CD8-positive, alpha-beta memory T cell (primary cell): ENCODE results near the gene ATP11B. TPM values are rescaled to one million over a fixed set of nuclear protein-coding genes. Genes with fewer than 3 reads are reported as not detected.

Experiments
- CTCF ChIA-PET: fragments of 350-600 bp; sonication (Branson Sonifier 250); formaldehyde crosslinking; loops from one replicate; lab custom pipeline; 2021; ENCODE audit warnings: antibody characterized with exemption; lab: Charles Lee
- POLR2A ChIA-PET: fragments of 350-600 bp; sonication (Branson Sonifier 250); formaldehyde crosslinking; loops from one replicate; lab custom pipeline; 2021; ENCODE audit warnings: antibody characterized with exemption; lab: Charles Lee
- DNase-seq, 5 donors: peaks; one replicate each; pipeline versions ENCODE4 v3.0.0 to v3.0.0-alpha.2; 2020 to 2022; ENCODE audit warnings: mixed read lengths in 1 of 5
- H3K27ac ChIP-seq: one replicate; pipeline ENCODE4 v1.7.0; 2013; ENCODE audit warnings: low read depth, mild to moderate bottlenecking, low read length, moderate library complexity
- H3K27me3 ChIP-seq: 2 replicates; pipeline ENCODE4 v1.7.0; 2013; ENCODE audit warnings: low read length, mild to moderate bottlenecking; ENCODE audit not compliant: insufficient read depth, poor library complexity, severe bottlenecking
- H3K36me3 ChIP-seq: 2 replicates; pipeline ENCODE4 v1.7.0; 2013; ENCODE audit warnings: mild to moderate bottlenecking, low read length, moderate library complexity; ENCODE audit not compliant: insufficient read depth
- H3K4me1 ChIP-seq: 2 replicates; pipeline ENCODE4 v1.7.0; 2013; ENCODE audit warnings: mild to moderate bottlenecking, low read length, moderate library complexity; ENCODE audit not compliant: insufficient read depth
- H3K4me3 ChIP-seq: 2 replicates; pipeline ENCODE4 v1.7.0; 2013; ENCODE audit warnings: mild to moderate bottlenecking, low read length
- H3K9me3 ChIP-seq: 2 replicates; pipeline ENCODE4 v1.7.0; 2013; ENCODE audit warnings: mild to moderate bottlenecking, low read length
- H3K27ac Mint-ChIP-seq, 8 donors: one replicate each; pipeline ENCODE4 v1.8.0; 2020 to 2021; ENCODE audit warnings: mixed read lengths in 8 of 8, mild to moderate bottlenecking in 6 of 8, inconsistent platforms in 3 of 8, moderate library complexity in 3 of 8
- H3K27me3 Mint-ChIP-seq, 2 donors: one replicate each; pipeline ENCODE4 v1.8.0; 2020 to 2021; ENCODE audit warnings: mixed read lengths in 2 of 2, mild to moderate bottlenecking in 1 of 2, moderate library complexity in 1 of 2
- H3K36me3 Mint-ChIP-seq, 3 donors: one replicate each; pipeline ENCODE4 v1.8.0; 2020 to 2021; ENCODE audit warnings: mixed read lengths in 3 of 3, inconsistent platforms in 1 of 3, mild to moderate bottlenecking in 1 of 3
- H3K4me1 Mint-ChIP-seq, 3 donors: one replicate each; pipeline ENCODE4 v1.8.0; 2020 to 2021; ENCODE audit warnings: mixed read lengths in 3 of 3, inconsistent platforms in 1 of 3, mild to moderate bottlenecking in 1 of 3
- H3K4me3 Mint-ChIP-seq, 7 donors: one replicate each; pipeline ENCODE4 v1.8.0; 2020 to 2021; ENCODE audit warnings: mixed read lengths in 7 of 7, mild to moderate bottlenecking in 6 of 7, moderate library complexity in 4 of 7, inconsistent platforms in 2 of 7
- H3K9me3 Mint-ChIP-seq, 5 donors: one replicate each; pipeline ENCODE4 v1.8.0; 2020 to 2022; ENCODE audit warnings: mixed read lengths in 5 of 5, mild to moderate bottlenecking in 3 of 5, moderate library complexity in 2 of 5, inconsistent platforms in 1 of 5
- polyA plus RNA-seq: library from polyadenylated mRNA; unstranded; fragments of 300-500 nt; fragmentation: Illumina TruSeq; gene quantifications from one replicate; pipeline ENCODE4 v1.2.3, GENCODE V29; 2021
- total RNA-seq, 2 experiments: library from RNA; stranded (reverse); gene quantifications; one replicate each; pipeline ENCODE4 v1.2.3, GENCODE V29; 2021

Gene ATP11B
- total and polyA plus RNA-seq, 3 experiments from 2014 or later = 47.0 to 78.2 (median 76.4) TPM

DNA sequence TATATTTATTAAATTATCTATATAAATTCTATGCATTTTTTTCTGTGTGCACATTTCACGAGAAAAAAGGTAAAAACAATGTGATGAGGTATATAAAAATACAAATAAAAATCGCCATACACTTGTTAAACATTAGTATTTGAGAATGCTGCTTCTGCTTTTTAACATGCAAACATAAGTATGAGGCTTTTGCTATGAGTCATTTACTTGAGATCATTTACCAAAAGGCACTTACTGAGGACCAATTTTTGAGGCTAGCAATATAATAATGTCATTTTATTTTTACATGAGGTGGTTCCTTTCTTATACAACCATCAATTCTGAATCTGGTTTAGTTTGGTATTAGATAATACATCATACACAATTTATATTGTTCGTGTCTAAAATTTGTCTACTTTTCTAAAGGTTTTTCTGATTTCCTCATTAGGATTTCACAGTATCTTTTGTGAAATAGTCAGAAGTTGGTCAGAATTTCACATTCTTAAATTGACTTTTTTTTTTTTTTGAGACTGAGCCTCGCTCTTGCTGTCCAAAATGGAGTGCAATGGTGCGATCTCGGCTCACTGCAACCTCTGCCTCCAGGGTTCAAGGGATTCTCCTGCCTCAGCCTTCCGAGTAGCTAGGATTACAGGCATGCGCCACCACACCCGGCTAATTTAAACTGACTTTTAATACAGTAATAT lies 161.4 kb downstream of the ATP11B start:
- H3K4me3 ChIP-seq = no peak overlapping the region
- no peak for DNase-seq
- no peak overlapping the region for H3K27ac ChIP-seq
- peaks cover 9 to 43% (median 23%) of the 10 kb centered on the region in 3 donors for H3K36me3 Mint-ChIP-seq
- no peak overlapping the region for H3K27ac Mint-ChIP-seq
- no peaks in the 10 kb centered on the region for H3K9me3 ChIP-seq
- no peaks in the 10 kb centered on the region for H3K4me1 ChIP-seq
- H3K36me3 ChIP-seq = peaks cover 10% of the 10 kb centered on the region
- no peak overlapping the region for H3K4me3 Mint-ChIP-seq
- peaks cover 0 to 19% (median 1%) of the 10 kb centered on the region in 3 donors for H3K4me1 Mint-ChIP-seq
- no peaks in the 10 kb centered on the region for H3K27me3 Mint-ChIP-seq
- H3K9me3 Mint-ChIP-seq = no peaks in the 10 kb centered on the region
- H3K27me3 ChIP-seq = no peaks in the 10 kb centered on the region
- POLR2A ChIA-PET = no interaction called here
- CTCF ChIA-PET = no interaction called here

DNA sequence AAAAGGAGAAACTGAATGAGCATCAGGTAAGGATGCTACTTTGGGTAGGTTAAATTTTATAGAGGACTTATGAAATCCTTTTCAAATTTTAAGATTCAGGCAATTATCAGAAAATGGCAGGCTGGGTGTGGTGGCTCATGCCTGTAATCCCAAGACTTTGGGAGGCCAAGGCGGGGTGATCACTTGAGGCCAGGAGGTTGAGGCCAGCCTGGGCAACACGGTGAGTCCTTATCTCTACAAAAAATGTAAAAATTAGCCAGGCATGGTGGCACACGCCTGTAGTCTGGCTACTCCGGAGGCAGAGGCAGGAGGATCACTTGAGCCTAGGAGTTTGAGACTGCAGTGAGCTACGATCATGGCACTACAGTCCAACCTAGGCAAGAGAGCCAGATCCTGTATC lies 163.9 kb downstream of the ATP11B start:
- H3K4me3 Mint-ChIP-seq = no peak overlapping the region
- peak overlapping the region in 2 of 8 donors; percentile 4 to 54 for H3K27ac Mint-ChIP-seq
- H3K27ac ChIP-seq = no peak overlapping the region
- no peaks in the 10 kb centered on the region for H3K9me3 Mint-ChIP-seq
- H3K27me3 ChIP-seq = no peaks in the 10 kb centered on the region
- H3K9me3 ChIP-seq = no peaks in the 10 kb centered on the region
- H3K36me3 ChIP-seq = peaks cover 10% of the 10 kb centered on the region
- no peaks in the 10 kb centered on the region for H3K4me1 ChIP-seq
- H3K4me3 ChIP-seq = no peak overlapping the region
- H3K36me3 Mint-ChIP-seq = peaks cover 5 to 53% (median 24%) of the 10 kb centered on the region in 3 donors
- peaks cover 9 to 21% (median 10%) of the 10 kb centered on the region in 3 donors for H3K4me1 Mint-ChIP-seq
- no peak for DNase-seq
- CTCF ChIA-PET = no interaction called here
- POLR2A ChIA-PET = no interaction called here
- no peaks in the 10 kb centered on the region for H3K27me3 Mint-ChIP-seq

GRCh38 chr3:182957676-182958266 lies 164.5 kb downstream of the ATP11B start:
- Histone ChIP-seq H3K27me3 (no peaks in the 10 kb centered on the region), H3K36me3 (peaks cover 10% of the 10 kb centered on the region), H3K9me3 (no peaks in the 10 kb centered on the region), H3K4me1 (no peaks in the 10 kb centered on the region), H3K4me3 (no peak overlapping the region), H3K27ac (no peak overlapping the region)
- no peak for DNase-seq
- POLR2A ChIA-PET = no interaction called here
- Mint-ChIP-seq H3K9me3 (no peaks in the 10 kb centered on the region), H3K36me3 (peaks cover 3 to 56% (median 20%) of the 10 kb centered on the region in 3 donors), H3K4me3 (no peak overlapping the region), H3K4me1 (peaks cover 12 to 25% (median 15%) of the 10 kb centered on the region in 3 donors), H3K27me3 (no peaks in the 10 kb centered on the region), H3K27ac (peak overlapping the region in 1 of 8 donors; percentile 46)
- CTCF ChIA-PET = no interaction called here

DNA sequence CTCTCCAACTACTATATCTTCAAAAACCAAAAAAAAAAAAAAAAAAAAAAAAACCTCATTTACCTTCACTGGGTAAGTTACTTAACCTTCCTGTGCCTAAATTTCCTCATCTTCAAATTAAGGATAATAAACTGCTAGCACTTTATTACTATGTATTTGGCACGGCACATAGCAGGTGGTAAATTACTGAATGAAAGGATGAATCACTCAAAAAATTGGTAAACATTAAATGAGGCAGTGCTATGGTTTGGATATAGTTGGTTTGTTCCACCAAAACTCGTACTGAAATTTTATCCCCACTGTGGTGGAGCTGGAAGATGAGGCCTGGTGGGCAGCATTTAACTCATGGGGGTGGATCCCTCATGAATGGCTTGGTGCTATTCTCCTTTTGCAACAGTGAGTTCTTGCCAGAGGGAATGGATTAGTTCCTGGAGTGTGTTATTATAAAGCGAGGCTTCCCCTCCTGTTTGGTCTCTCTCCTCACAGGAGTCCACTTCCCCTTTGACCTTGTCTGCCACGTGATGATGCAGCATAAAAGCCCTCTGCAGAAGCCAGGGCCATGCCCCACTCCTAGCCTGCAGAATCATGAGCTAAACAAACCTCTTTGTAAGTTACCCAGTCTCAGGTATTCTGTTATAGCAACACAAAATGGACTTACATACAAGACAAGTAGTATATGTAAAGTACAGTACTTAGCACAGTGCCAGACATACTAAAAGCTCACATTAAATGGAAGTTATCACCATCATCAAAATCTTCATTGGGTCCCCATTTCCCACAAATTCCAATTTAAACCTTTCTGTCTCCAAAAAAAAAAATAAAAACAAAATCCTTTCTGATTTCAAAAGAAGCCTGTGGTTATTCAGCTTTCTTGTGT lies 166.4 kb downstream of the ATP11B start:
- Mint-ChIP-seq H3K9me3 (no peaks in the 10 kb centered on the region), H3K4me1 (peaks cover 18 to 34% (median 24%) of the 10 kb centered on the region in 3 donors), H3K4me3 (no peak overlapping the region), H3K27ac (peak overlapping the region in 2 of 8 donors; percentile 22 to 37), H3K36me3 (peaks cover 3 to 62% (median 19%) of the 10 kb centered on the region in 3 donors), H3K27me3 (no peaks in the 10 kb centered on the region)
- H3K36me3 ChIP-seq = peaks cover 10% of the 10 kb centered on the region
- H3K9me3 ChIP-seq = no peaks in the 10 kb centered on the region
- no peaks in the 10 kb centered on the region for H3K27me3 ChIP-seq
- H3K4me3 ChIP-seq = no peak overlapping the region
- POLR2A ChIA-PET = no interaction called here
- DNase-seq = no peak
- no peak overlapping the region for H3K27ac ChIP-seq
- no peaks in the 10 kb centered on the region for H3K4me1 ChIP-seq
- CTCF ChIA-PET = interaction anchor here (0.8 kb wide), 1 partner anchor 19 kb away, joined by 3 read pairs; no protein-coding TSS in a partner anchor

DNA sequence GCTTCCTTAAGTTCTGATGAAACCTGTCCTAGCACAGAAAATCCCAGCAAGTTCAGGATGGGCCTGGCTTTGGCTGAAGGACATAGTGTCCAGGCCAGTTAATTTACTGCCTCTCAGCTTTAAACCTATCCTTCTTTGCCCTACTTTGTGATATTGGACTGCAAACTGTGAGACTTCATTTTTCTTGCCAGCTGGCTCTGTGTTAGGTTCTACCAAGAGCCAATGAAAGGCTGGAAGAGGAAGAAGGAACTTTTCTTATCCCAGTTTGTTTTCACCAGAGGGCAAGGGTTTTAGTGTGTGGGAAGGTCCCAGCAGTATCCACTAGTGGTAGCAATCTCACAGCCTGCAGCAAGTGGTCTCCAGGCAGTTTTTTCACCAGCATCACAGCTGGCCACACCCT lies 168.9 kb downstream of the ATP11B start:
- H3K4me1 ChIP-seq = peaks cover 11% of the 10 kb centered on the region
- H3K9me3 ChIP-seq = no peaks in the 10 kb centered on the region
- no peak overlapping the region for H3K27ac ChIP-seq
- Mint-ChIP-seq H3K27ac (peak overlapping the region in 5 of 8 donors; percentile 46 to 89 (median 60)), H3K4me1 (peaks cover 36 to 54% (median 48%) of the 10 kb centered on the region in 3 donors), H3K27me3 (no peaks in the 10 kb centered on the region), H3K36me3 (peaks cover 3 to 59% (median 11%) of the 10 kb centered on the region in 3 donors), H3K9me3 (no peaks in the 10 kb centered on the region), H3K4me3 (peak overlapping the region in 1 of 7 donors; percentile 24)
- ChIA-PET POLR2A (no interaction called here), CTCF (no interaction called here)
- peaks cover 4% of the 10 kb centered on the region for H3K36me3 ChIP-seq
- no peak overlapping the region for H3K4me3 ChIP-seq
- DNase-seq = no peak
- H3K27me3 ChIP-seq = no peaks in the 10 kb centered on the region

GRCh38 chr3:182964179-182964578 lies 170.9 kb downstream of the ATP11B start:
- Mint-ChIP-seq H3K27me3 (peaks cover 0 to 2% of the 10 kb centered on the region in 2 donors), H3K27ac (peak overlapping the region in 1 of 8 donors; percentile 15), H3K4me1 (peaks cover 52 to 67% (median 64%) of the 10 kb centered on the region in 3 donors), H3K36me3 (peaks cover 0 to 47% (median 9%) of the 10 kb centered on the region in 3 donors), H3K4me3 (no peak overlapping the region), H3K9me3 (no peaks in the 10 kb centered on the region)
- Histone ChIP-seq H3K27me3 (no peaks in the 10 kb centered on the region), H3K4me3 (no peak overlapping the region), H3K36me3 (no peaks in the 10 kb centered on the region), H3K4me1 (peaks cover 26% of the 10 kb centered on the region), H3K9me3 (no peaks in the 10 kb centered on the region), H3K27ac (no peak overlapping the region)
- CTCF ChIA-PET = no interaction called here
- POLR2A ChIA-PET = no interaction called here
- DNase-seq = no peak

DNA sequence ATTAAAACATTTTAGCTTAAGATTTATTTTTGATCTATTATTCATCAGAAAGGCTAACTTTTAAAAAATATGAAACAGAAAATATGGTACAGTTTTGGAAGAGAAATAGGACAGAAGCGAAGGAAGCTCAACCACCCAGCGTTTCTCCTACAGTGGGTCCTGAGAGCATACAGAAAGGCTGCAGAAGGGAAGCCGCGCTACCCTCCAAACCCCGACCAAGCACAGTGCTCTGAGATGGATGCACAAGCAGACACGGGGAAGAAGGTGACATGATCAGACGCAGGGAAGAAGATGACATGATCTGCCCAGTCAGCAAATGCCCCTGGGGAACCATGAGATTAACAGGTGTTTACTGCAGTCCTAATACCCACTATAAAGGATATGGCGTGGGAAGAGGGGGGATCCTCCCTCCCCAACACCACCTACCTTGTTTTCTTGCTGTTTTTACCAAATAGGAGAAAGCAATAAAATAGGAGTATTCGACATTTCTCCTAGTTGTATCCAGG lies 172.6 kb downstream of the ATP11B start:
- Histone ChIP-seq H3K36me3 (no peaks in the 10 kb centered on the region), H3K4me3 (no peak overlapping the region), H3K9me3 (no peaks in the 10 kb centered on the region), H3K4me1 (peaks cover 28% of the 10 kb centered on the region), H3K27ac (no peak overlapping the region), H3K27me3 (no peaks in the 10 kb centered on the region)
- Mint-ChIP-seq H3K36me3 (peaks cover 0 to 33% (median 5%) of the 10 kb centered on the region in 3 donors), H3K4me1 (peaks cover 52 to 71% (median 68%) of the 10 kb centered on the region in 3 donors), H3K9me3 (no peaks in the 10 kb centered on the region), H3K27ac (peak overlapping the region in 5 of 8 donors; percentile 30 to 78 (median 64)), H3K27me3 (peaks cover 0 to 2% of the 10 kb centered on the region in 2 donors), H3K4me3 (peak overlapping the region in 1 of 7 donors; percentile 2)
- DNase-seq = no peak
- CTCF ChIA-PET = interaction anchor here (0.6 kb wide), 1 partner anchor 23 kb away, joined by 3 read pairs; no protein-coding TSS in a partner anchor
- POLR2A ChIA-PET = no interaction called here
